Psoas muscle (tissue), 8 donors: Measurements from ENCODE around the gene TPD52L1. TPM values are rescaled to one million over a fixed set of nuclear protein-coding genes. Genes with fewer than 3 reads are reported as not detected.
A peak's percentile ranks its signal among the peaks of the same experiment; 100 is the strongest.

ENCODE experiments used
- ATAC-seq, 4 donors: fragments of 200-7000 bp; cut with Tn5 transposase; one replicate each; pipeline ENCODE4 v1.9.1; 2020; ENCODE audit warnings: moderate library complexity in 3 of 4, mild to moderate bottlenecking in 2 of 4
- DNase-seq, 2 donors: peaks; one replicate each; pipeline ENCODE4 v3.0.0-alpha.2; 2020
- H3K27ac ChIP-seq: fragments of 200-600 bp; one replicate; pipeline ENCODE4 v1.8.0; 2022
- H3K27me3 ChIP-seq, 3 donors: fragments of 200-600 bp in 1 of 3; one replicate each; pipeline versions ENCODE4 v1.6.1 to v1.8.0; 2013 to 2022; ENCODE audit warnings: low read length in 2 of 3, mild to moderate bottlenecking in 2 of 3, moderate library complexity in 1 of 3; ENCODE audit not compliant: insufficient read depth in 3 of 3
- H3K36me3 ChIP-seq, 2 donors: fragments of 200-600 bp in 1 of 2; one replicate each; pipeline versions ENCODE4 v1.6.1 to v1.8.0; 2013 to 2022; ENCODE audit warnings: low read depth in 1 of 2, mild to moderate bottlenecking in 1 of 2, moderate library complexity in 1 of 2; ENCODE audit not compliant: insufficient read depth in 1 of 2
- H3K4me1 ChIP-seq: fragments of 200-600 bp; one replicate; pipeline ENCODE4 v1.8.0; 2022
- H3K4me3 ChIP-seq: fragments of 200-600 bp; one replicate; pipeline ENCODE4 v1.8.0; 2022; ENCODE audit warnings: mild to moderate bottlenecking
- H3K9me3 ChIP-seq: fragments of 200-600 bp; one replicate; pipeline ENCODE4 v1.8.0; 2022
- CTCF ChIP-seq: fragments of 200-600 bp; IDR thresholded peaks from one replicate; pipeline ENCODE4 v1.8.0; 2022; ENCODE audit warnings: antibody characterized with exemption
- WGBS, 3 donors: extraction: QIAGEN DNeasy Blood & Tissue Kit; methylation state at CpG; one replicate each; pipeline versions ENCODE4 v1.1.6 to v1.1.7; 2013; 5-methylcytosine and 5-hydroxymethylcytosine counted together
- intact Hi-C, 2 donors: fragments of 100-400 bp; cut with DNase I; formaldehyde crosslinking; loops; one replicate each; pipeline versions ENCODE4 v1.11.0 to v1.14.2; 2022
- long read RNA-seq, 2 donors: library from polyadenylated mRNA; unstranded; transcript quantifications; one replicate each; pipeline ENCODE4 v2.0.0, GENCODE V29; 2021
- polyA plus RNA-seq, 3 donors: library from polyadenylated mRNA; stranded (reverse); fragments of 200-250 nt; gene quantifications; one replicate each; pipeline ENCODE4 v1.2.3, GENCODE V29; 2013
- total RNA-seq, 4 donors: library from RNA; stranded (reverse); fragmentation: NEBNext Ultra II Directional in 2 of 4; extraction: Animal tissue kit (Norgen Biotek cat#: 25700) in 2 of 4; gene quantifications; one replicate each; pipeline versions ENCODE4 v1.2.1 to v1.2.4, GENCODE V29; 2021 to 2023
- donor health status: healthy with polysubstance abuse.
- donor health status: DM: no; HTN: no; CAD: no; lungs with moderate emphysema.
- donor health status: Bipolar disorder and iron deficiency.
- donor health status: healthy.
- donor health status: DM: yes; HTN: yes; CAD: no.
- donor health status: DM: no; HTN: no; CAD: no.
- donor health status: DM: no; HTN: no; CAD: no.
- donor health status: DM: yes; HTN: yes; CAD: no.

The TPD52L1 gene
- total RNA-seq (100 to 1,000 TPM; 106 to 150 (median 136) TPM), polyA plus RNA-seq (10 to 100 TPM; 51.8 to 98.6 (median 67.4) TPM)
- long read RNA-seq, donor 1, transcript TPD52L1-213 (7 exons, 2,356 nt), result major isoform, 28 of 76 reads
- long read RNA-seq, donor 1, transcript TPD52L1-203 (6 exons, 1,308 nt), result minor isoform, 24 of 76 reads
- long read RNA-seq, donor 1, transcript TPD52L1-202 (5 exons, 2,147 nt), result minor isoform, 7 of 76 reads
- long read RNA-seq, donor 1, partial matches to known transcripts, result 1 of 76 reads
- long read RNA-seq, donor 1, other reads (novel, unspliced or antisense), result 9 of 76 reads
- long read RNA-seq, donor 2, transcript TPD52L1-203 (6 exons, 1,308 nt), result major isoform, 63 of 191 reads
- long read RNA-seq, donor 2, transcript TPD52L1-202 (5 exons, 2,147 nt), result minor isoform, 22 of 191 reads
- long read RNA-seq, donor 2, transcript TPD52L1-205 (4 exons, 581 nt), result minor isoform, 11 of 191 reads
- long read RNA-seq, donor 2, transcript TPD52L1-213 (7 exons, 2,356 nt), result minor isoform, 56 of 191 reads
- long read RNA-seq, donor 2, partial matches to known transcripts, result 5 of 191 reads
- long read RNA-seq, donor 2, other reads (novel, unspliced or antisense), result 19 of 191 reads

- peak; percentile 92 to 95 (median 93) for ATAC-seq
Observed at GRCh38 chr6:125153391-125154117, at the start of gene TPD52L1. TPD52L1 (plus strand) TSS chr6:125153773; CDS start chr6:125153952, 179 bp downstream.

GRCh38 chr6:125104425-125104824, 49.1 kb upstream of the TPD52L1 start:
- H3K9me3 ChIP-seq, result peaks cover 3% of the 10 kb centered on the region
- no peak for ATAC-seq
- no peak for DNase-seq
- H3K27ac ChIP-seq, result peak overlapping the region; percentile 12
- no peak for TF ChIP-seq CTCF
- no peaks in the 10 kb centered on the region for H3K36me3 ChIP-seq
- WGBS, 3 donors, result 32 to 41% (median 32%) methylated on average over 4 of the region's 4 CpGs
- H3K4me3 ChIP-seq, result no peak overlapping the region
- no peaks in the 10 kb centered on the region for H3K27me3 ChIP-seq
- no peaks in the 10 kb centered on the region for H3K4me1 ChIP-seq
- intact Hi-C loops, result no loop called here

More at GRCh38 chr6:125153391-125154117, at the start of gene TPD52L1:
- peak; percentile 95 for TF ChIP-seq CTCF
- DNase-seq, result peak; percentile 83 to 95
- Histone ChIP-seq H3K36me3 (no peaks in the 10 kb centered on the region), H3K9me3 (no peaks in the 10 kb centered on the region), H3K4me3 (peak within 1 kb of the TSS; percentile 78), H3K27ac (peak within 1 kb of the TSS; percentile 91), H3K27me3 (no peaks in the 10 kb centered on the region), H3K4me1 (peaks cover 56% of the 10 kb centered on the region)
- WGBS, 3 donors, result 0% methylated on average over 41 to 47 of the region's 47 CpGs
- intact Hi-C loops, result loop anchor here (2.0 to 10.0 kb wide), 6 partner anchors 59 to 614 kb away; partner anchors contain the start of gene HDDC2 (in 2 of the 2)

GRCh38 chr6:125107048-125107447, 46.5 kb upstream of the TPD52L1 start:
- peaks cover 26% of the 10 kb centered on the region for H3K9me3 ChIP-seq
- no peaks in the 10 kb centered on the region for H3K36me3 ChIP-seq
- DNase-seq (no peak), ATAC-seq (no peak)
- no peak overlapping the region for H3K4me3 ChIP-seq
- no peak overlapping the region for H3K27ac ChIP-seq
- intact Hi-C loops, result no loop called here
- no peaks in the 10 kb centered on the region for H3K27me3 ChIP-seq
- H3K4me1 ChIP-seq, result no peaks in the 10 kb centered on the region
- 92 to 98% (median 95%) methylated on average over 5 of the region's 5 CpGs for WGBS, 3 donors
- no peak for TF ChIP-seq CTCF

- WGBS, 3 donors, result 91 to 99% (median 98%) methylated on average over 3 of the region's 3 CpGs
Observed at GRCh38 chr6:125107896-125108295, 45.7 kb upstream of the TPD52L1 start.

More at GRCh38 chr6:125107896-125108295, 45.7 kb upstream of the TPD52L1 start:
- Histone ChIP-seq H3K27ac (no peak overlapping the region), H3K36me3 (no peaks in the 10 kb centered on the region), H3K9me3 (peaks cover 30% of the 10 kb centered on the region), H3K4me3 (no peak overlapping the region), H3K27me3 (no peaks in the 10 kb centered on the region), H3K4me1 (no peaks in the 10 kb centered on the region)
- DNase-seq (no peak), ATAC-seq (no peak)
- TF ChIP-seq CTCF, result no peak
- intact Hi-C loops, result no loop called here
